ENCODE measurements around the gene RUSF1.
A peak's percentile ranks its signal among the peaks of the same experiment; 100 is the strongest.
"Not testable (repeated sequence)": the region's sequence is repeated elsewhere in the genome, so short reads cannot be mapped to it uniquely, and the experiment has no call there.

Gene RUSF1

DNA sequence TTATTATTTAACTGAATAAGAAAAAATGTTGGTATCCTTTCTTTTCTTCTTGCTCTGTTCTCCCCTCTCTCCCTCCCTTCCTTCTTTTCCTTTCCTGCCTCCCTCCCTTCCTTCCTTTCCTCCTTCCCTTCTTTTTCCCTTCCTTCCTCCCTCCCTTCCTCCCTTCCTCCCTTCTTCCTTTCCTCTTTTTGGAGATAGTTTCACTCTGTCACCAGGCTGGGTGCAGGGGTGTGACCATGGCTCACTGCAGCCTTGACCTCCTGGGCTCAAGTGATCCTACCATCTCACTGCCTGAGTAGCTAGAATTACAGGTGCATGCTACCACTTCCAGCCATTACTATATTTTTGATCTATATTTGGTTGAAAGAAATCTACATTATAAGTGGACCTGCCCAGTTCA, 5.7 kb upstream of the RUSF1 start:
- no peak for DNase-seq

DNA sequence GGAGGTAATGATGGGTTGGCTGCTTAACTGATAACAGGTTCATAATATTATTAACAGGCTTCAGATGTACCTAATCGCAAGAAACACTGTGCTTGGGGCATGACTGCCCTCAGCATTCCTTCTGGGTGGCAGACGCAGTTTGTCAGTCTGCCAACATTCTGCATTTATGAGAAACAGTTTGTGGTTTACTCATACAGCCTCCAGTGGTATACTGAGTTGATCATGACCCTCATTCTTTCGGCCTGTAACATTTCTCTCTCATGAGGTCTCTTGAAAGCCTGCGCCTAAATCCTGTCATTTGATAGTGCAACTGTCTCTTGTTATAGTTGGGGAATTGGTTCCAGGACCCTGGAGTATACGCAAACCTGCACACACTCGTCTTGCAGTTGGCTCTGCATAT, 4.9 kb upstream of the RUSF1 start:
- no peak for DNase-seq

DNA sequence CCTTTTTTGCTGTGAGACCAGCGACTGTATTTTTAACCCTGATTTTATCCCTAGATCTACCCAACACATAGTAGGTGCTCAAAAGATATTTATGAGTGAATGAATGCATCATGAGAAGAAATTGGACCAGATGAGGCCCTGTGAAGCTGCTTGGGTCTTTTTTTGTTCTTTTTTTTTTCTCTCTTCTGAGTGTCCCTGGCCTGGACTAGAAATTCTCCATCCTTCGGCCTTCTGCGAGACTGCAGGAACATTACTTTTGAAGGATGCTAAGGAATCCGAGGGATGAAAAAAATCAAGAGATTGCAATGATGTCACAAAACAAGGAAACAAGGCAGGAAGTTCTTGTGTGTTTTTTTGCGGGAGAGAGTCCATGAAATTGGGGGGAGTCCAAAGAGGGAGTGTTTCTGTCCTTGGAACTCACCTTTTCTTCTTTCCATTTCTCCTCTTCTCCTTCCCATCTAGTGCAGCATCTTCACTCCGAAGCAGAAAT, 560 bp upstream of the RUSF1 start:
- no peak for DNase-seq

DNA sequence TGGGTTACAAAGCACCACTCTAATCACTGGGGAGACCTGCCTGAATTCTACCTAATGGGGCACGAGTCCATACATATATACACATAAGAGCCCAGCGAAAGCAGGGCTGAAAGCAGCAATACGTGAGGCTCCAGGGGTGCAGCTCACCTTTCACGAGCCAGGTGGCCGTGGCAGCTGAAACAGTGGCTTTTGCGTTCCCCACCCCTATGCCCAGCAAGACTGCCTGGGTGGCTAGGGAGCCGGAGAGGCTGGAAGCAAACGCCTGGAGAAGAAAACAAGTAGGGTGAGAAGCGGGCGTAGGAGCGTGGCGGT, 618 bp downstream of the RUSF1 start:
- no peak for DNase-seq

DNA sequence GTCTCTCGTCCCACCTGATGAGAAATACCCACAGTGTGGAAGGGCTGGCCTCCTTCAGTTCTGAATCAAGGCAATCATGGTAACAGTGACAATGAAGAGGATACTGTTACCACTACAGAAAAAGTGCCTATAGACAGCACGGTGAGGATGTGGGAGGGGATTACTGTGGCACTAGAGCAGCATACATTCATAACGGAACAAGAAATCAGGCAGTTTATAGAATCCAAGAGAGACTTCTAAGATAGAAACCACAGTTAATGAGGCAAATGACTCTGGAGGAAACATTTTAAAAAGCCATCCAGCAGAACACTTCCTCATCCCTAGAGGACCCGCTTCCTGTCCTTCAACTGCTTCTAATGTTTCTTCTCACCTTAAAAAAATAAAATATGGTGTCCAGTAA, 2.7 kb downstream of the RUSF1 start:
- no peak for DNase-seq

DNA sequence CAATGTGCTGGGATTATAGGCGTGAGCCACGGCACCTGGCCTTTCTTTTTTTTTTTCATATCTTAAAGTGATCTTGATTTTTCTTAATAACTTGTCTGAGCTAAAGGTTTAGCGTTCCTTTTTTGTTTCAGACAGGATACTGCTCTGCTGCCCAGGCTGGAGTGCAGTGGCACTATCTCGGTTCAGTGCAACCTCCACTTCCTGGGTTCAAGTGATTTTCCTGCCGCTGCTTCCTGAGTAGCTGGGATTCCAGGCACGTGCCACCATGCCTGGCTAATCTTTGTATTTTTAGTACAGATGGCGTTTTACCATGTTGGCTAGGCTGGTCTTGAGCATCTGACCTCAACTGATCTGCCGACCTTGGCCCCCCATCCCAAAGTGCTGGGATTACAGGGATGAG, 4.0 kb downstream of the RUSF1 start:
- no peak for DNase-seq

DNA sequence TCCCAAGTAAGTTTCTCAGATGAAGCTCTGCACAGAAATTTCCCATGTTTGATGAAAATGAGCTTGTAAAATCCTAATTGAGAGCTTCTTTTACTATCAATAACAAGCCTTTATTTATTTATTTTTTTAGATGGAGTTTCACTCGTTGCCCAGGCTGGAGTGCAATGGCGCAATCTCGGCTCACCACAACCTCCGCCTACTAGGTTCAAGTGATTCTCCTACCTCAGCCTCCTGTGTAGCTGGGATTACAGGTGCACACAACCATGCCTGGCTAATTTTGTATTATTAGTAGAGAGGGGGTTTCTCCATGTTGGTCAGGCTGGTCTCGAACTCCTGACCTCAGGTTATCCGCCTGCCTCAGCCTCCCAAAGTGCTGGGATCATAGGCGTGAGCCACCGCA, 4.6 kb downstream of the RUSF1 start:
- DNase-seq = not testable (repeated sequence)

DNA sequence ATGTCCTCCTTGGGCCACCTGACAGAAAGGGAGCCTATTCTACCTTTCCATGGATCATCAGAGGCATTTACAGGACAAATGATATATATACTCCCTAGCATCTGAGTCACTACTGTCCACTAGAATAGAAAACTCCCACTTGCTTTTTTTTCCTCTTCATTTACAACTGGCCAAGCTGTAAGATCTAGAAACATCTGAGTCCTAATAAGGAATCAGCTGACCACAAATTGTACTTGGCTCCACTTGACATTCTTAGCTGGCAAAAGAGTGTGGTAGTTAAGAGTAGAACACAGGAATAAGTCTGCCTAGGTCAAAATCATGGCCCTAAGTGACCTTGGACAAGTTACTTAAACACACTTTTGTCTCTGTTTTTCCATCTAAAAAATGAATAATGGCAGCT, 5.2 kb downstream of the RUSF1 start:
- no peak for DNase-seq

DNA sequence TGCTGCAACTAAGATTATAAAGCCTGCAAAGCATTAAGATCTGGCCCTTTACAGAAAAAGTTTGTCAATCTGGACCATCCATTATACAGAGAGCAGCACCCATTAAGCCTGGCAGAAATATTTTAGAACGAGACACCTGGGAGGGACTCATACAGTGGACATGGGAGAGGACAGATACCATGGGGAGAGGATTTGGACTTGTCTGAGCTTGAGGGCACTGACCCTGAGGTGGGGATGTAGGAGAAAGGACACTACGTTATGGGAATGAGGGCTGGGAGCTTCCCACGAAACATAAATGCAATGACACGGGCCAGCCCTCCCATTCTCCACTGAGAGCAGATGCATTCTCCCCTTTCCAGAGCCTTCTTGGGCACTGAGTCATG, 6.2 kb downstream of the RUSF1 start:
- DNase-seq = no peak

DNA sequence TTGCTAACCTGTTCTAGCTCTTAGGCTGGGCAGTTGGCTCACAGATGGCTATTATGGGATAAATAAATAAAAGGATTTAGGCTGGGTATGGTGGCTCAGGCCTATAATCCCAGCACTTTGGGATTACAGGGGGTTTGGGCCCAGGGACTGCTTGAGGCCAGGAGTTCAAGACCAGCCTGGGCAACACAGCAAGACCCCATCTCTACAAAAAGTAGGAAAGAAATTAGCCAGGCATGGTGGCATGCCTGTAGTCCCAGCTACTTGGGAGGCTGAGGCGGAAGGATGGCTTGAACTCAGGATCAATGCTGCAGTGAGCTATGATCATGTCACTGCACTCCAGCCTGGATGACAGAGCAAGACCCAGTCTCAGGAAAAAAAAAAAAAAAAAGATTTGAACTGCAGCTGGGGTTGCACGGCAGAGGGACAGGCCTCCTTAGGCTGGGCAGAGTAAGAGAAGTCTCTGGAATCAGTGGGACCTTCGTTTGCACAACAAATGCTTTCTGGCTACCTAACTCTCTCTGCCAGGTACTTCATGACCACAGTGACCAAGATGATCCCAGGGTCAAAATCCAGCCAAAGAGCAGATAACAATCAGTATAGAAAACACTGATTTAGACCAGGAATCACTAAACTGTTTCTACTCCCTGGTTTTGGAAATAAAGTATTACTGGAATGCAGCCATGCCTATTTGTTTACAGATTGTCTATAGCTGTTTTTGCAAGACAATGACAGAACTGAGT, 6.8 kb downstream of the RUSF1 start:
- DNase-seq = no peak

DNA sequence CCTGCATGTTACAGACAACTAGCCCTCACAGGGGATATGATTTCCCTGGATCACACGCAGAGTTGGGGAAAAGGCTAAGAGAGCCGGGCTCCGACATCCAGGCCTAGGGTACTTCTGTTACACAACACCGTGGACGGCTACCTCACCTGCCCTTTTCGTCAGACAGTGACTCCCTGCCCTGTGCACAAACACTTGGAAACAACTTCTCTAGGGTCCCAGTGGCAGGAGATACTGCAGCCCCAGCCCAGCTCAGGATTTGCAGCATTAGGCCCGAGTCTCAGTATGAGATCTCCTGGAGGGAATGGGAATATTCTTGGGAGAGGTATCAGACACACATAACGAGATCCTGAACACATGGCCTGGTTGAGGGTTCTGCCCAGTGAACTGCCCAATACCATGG, 8.3 kb downstream of the RUSF1 start:
- no peak for DNase-seq

DNA sequence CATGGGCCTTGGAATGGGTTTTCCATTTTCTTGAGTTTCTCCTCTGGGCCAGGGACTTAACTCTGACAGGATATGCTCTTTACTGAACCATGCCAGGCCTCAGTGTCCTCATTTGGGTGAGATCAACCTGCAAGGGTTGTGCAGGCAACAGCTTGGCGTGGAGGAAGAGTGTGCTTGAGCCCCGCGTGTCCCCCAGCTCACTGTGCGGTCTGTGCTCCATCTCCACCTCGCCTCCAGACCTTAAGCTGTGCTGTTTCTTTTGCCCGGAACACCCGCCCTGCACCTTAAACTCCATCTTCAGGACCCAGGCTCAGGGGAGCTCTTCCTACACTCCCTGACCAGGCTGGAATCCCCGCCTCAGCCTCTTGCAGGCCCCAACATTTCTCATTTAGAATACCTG, 9.7 kb downstream of the RUSF1 start:
- no peak for DNase-seq

DNA sequence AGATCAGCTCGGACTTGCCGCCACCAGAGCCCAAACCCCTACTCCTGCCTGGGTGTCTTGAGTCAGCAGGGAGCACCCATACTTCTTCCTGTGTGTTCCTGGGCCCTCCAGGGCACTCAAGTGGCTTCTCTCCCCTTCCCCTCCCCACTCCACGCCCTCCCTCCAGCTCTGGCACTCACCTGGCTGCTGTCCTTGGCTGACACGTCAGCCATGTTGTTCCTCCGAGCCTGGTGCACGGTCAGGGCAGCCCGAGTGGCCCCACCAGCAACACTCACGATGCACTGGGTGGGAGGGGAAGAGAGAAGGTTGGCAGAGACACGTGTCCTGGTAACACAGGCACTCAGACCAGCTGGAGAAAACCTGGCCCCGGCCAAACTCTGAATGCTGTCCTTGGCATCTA, 11.5 kb downstream of the RUSF1 start:
- DNase-seq = no peak

DNA sequence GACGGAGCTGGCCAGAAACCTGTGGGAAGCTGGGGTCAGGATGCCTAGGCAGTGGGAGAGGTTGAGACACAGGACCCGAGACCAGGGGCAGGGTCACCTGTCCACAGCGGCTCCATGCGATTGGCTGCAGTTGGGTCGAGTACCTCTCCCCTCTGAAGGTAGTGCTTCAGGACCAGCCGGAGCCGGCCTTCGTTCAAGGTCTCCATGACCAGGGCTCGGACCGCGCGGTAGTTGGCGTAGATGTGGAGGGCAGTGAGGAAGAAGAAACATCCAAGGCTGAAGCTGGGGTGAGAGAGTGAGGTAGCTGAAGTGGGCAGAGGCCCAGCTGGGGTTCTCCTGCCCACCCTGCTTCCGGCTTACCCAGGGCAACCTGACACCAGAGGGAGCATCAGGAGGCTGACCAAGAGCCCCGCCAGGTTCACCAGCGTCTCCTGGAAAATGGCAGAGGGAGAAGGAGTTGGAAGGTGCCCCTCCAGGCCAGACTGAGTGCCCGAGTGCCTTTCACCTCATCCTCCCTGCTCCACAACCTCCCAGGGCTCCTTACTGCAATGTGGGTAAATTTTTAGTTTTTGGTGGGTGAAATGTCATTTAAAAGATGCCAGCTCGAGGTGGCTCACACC, 14.6 kb downstream of the RUSF1 start:
- no peak for DNase-seq

DNA sequence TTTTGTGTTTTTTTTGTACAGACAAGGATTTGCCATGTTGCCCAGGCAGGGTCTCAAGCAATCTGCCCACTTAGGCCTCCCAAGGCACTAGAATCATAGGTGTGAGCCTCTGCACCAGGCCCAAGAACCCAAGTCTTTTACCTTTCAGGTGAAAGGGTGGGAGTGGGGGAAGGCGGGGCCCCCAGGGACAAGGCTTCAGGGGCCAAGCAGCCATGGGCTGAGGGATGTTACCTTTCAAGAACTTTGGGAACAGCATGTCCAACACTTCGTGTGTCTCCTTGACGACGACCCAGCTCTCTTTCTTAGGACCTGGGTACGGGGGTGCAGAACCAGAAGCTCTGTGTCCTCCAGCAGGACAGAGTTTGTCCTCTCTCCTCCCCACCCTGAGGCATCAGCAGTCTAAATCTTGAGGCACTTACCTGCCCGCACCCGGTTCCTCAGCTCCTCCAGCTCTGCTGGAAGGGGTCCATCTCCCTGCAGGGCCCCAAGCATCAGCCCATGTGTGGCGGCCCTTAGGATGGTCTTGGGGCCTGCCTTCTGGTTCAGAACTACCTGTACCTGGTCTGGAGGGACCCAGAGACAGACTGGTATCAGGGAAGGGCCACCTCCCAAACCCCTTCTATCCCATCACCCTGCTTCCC, 16.3 kb downstream of the RUSF1 start:
- DNase-seq = no peak

DNA sequence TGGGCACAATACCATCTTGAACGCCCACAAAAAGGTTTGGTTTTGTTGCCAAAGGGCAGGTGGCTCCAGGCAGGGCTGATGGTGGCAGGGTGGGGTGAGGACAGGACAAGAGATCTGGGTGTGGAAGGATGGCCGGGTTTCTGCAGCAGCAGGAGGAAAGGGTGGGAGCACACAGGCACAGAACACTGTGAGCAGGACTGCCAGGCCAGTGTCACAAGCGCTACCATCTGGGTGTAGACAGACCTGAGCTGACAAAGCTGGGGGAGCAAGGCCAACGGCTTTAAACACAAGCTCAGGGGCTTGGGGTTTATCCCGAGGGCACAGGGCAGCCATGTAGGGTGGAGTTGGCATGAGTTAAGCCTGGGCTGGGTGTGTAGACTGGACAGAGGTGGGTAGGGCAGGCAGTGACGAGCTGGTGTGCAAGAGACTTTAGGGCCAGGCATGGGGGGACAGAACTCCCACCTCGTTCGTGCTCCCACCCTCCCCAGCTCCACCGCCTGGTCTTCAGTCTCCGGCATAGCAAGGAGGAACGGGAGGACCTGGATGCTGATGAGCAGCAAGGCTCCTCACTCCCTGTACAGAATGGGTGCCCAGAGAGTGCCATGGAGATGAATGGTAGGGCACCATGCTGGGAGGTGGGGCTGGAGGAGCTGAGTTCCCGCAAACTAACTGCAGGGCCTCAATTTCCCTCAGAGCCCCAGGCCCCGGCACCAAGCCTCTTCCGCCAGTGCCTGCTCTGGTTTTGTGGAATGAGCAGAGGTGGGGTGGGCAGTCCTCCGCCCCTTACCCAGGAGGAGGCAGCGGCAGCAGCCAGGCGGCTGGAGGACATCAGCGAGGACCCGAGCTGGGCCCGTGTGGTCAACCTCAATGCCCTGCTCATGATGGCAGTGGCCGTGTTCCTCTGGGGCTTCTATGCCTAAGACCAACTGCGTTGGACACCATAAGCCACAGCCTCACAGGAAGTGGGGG, 18.3 kb downstream of the RUSF1 start:
- no peak for DNase-seq

DNA sequence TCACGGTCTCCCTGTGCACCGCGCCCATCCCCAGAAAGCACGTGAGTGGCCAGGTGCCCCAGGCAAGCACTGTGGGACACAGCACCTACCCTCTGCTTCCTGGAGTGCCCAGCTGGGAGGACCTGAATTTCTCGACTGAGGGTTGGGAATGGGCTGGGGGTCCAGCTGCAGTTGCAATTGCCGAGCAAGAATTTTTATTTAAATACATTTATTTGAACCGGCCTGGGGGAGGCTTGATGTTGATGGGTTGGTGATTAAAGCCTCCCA, 19.0 kb downstream of the RUSF1 start:
- DNase-seq = no peak

DNA sequence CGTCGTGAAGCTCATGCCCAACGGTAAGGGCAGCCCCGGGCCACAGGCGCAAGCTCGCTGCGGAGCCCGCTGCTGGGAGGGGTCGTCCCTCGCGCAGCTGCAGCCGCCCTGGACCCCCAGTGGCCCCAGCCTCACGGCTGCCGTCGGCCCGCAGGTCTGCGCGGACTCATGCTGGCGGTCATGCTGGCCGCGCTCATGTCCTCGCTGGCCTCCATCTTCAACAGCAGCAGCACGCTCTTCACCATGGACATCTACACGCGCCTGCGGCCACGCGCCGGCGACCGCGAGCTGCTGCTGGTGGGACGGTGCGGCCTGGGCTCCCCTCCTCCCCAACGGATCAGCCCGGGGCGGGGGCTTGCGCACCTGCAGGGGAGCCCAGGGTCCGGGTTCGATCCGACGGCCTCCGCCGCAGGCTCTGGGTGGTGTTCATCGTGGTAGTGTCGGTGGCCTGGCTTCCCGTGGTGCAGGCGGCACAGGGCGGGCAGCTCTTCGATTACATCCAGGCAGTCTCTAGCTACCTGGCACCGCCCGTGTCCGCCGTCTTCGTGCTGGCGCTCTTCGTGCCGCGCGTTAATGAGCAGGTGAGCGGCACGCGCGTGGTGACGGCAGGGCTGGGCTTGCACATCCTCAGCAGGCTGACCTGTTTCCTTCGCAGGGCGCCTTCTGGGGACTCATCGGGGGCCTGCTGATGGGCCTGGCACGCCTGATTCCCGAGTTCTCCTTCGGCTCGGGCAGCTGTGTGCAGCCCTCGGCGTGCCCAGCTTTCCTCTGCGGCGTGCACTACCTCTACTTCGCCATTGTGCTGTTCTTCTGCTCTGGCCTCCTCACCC, 19.5 kb downstream of the RUSF1 start:
- no peak for DNase-seq

DNA sequence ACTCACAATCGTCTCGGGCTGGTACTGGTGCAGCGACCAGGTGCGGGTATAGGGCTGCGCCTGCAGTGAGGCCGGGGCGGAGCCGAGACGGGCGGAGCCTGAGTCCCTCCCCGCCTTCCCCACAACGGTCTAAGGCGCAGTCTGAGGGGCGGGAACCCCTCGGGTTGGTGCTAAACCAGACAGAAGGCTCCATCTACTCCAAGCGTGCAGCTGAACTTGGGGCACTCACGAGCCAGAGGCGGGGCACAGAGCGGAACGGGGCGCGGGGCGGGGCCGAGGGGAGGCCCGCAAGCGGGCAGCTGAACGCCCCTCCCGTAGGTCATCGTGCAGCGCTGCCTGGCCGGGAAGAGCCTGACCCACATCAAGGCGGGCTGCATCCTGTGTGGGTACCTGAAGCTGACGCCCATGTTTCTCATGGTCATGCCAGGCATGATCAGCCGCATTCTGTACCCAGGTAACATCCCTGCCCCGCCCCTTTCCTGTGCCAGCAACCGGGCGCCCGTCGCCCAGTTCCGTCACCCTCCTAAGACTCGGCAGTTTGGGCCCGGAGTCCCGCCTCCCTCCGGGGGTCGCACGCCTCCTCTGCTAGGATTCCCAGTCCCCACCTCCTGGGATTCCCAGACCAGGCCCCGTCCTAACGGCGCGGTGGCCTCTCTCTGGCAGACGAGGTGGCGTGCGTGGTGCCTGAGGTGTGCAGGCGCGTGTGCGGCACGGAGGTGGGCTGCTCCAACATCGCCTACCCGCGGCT, 20.3 kb downstream of the RUSF1 start:
- peak; percentile 71 to 85 for DNase-seq

DNA sequence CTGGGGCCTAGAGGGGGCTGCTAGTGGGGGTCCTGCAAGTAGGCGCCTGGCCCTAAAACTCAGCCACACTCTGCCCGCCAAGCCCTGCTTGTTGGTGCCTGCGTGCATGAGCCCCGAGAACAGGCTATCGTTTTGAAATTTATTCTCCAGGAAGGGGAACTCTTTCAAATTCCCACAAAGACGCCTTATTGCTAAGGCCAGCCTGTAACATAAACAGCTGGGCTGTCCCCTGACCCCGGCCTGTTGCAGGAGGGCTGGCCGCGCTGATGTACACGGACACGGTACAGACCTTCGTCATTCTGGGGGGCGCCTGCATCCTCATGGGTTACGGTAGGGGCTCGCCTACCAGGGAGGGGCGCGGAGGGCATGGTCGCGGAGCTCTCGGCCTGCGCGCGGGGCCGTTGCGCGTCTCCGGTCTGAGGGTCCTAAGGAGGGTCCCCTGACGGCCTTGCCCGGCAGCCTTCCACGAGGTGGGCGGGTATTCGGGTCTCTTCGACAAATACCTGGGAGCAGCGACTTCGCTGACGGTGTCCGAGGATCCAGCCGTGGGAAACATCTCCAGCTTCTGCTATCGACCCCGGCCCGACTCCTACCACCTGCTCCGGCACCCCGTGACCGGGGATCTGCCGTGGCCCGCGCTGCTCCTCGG, 21.0 kb downstream of the RUSF1 start:
- DNase-seq = no peak

DNA sequence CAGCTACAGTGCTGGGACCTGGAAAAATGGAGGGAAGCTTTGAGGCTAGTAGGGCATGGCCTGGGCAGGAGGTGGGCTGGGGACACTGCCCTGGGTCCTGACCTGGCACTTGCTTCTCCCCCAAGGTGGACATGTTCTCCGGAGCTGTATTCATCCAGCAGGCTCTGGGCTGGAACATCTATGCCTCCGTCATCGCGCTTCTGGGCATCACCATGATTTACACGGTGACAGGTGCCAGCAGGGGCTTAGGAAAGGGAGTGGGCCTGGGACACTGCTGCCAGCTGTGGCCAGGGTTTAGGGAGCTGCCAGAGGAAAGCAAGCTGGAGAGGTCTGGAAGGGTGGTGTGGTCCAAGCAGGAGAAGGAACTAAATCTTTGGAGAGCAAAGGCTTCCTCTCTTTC, 22.1 kb downstream of the RUSF1 start:
- DNase-seq = no peak

Data from CD4-positive, alpha-beta T cell treated with Interferon alpha-2 for 1 hour (primary cell).